Transverse colon (tissue), 4 donors: ENCODE measurements around the gene ETV6. TPM values are rescaled to one million over a fixed set of nuclear protein-coding genes. Genes with fewer than 3 reads are reported as not detected.

ENCODE experiments used
- DNase-seq: peaks from one replicate; pipeline ENCODE4 v3.0.0-alpha.2; 2019
- H3K27ac ChIP-seq, 4 donors: fragments of 200-600 bp; sonication (generic); 2 replicates each; pipeline ENCODE4 v1.5.1; 2016 to 2018; ENCODE audit warnings: inconsistent platforms in 4 of 4
- H3K27me3 ChIP-seq: fragments of 200-600 bp; sonication (generic); 2 replicates; pipeline ENCODE4 v1.5.1; 2017; ENCODE audit warnings: inconsistent platforms
- H3K36me3 ChIP-seq, 4 donors: fragments of 200-600 bp; sonication (generic); 2 replicates each; pipeline ENCODE4 v1.5.1; 2017 to 2019; ENCODE audit warnings: inconsistent platforms in 4 of 4
- H3K4me1 ChIP-seq, 4 donors: fragments of 200-600 bp; sonication (generic); 2 replicates each; pipeline ENCODE4 v1.5.1; 2017 to 2020; ENCODE audit warnings: inconsistent platforms in 4 of 4
- H3K4me3 ChIP-seq, 4 donors: fragments of 200-600 bp; sonication (generic); 1 replicate in 1 of 4; 2 replicates in 3 of 4; pipeline versions ENCODE4 v1.5.1 to v1.6.1; 2017 to 2019; ENCODE audit warnings: inconsistent platforms in 4 of 4
- H3K9me3 ChIP-seq, 2 donors: fragments of 200-600 bp; sonication (generic); 2 replicates each; pipeline ENCODE4 v1.5.1; 2017 to 2019; ENCODE audit warnings: inconsistent platforms in 2 of 2
- CTCF ChIP-seq, 5 experiments: fragments of 200-600 bp in 3 of 5; fragments of 450-650 bp in 2 of 5; sonication (generic) in 3 of 5; IDR thresholded peaks; 1 replicate in 2 of 5; 2 replicates in 3 of 5; pipeline ENCODE4 v1.5.1; 2016 to 2017; ENCODE audit warnings: antibody characterized with exemption in 5 of 5, inconsistent platforms in 3 of 5, mild to moderate bottlenecking in 2 of 5, moderate library complexity in 1 of 5
- EP300 ChIP-seq: sonication (generic); formaldehyde crosslinking; IDR thresholded peaks from one replicate; pipeline ENCODE4 v1.6.1; 2017; ENCODE audit warnings: antibody characterized with exemption, low read depth
- POLR2A ChIP-seq: fragments of 450-650 bp; IDR thresholded peaks from one replicate; pipeline ENCODE4 v1.6.1; 2016; ENCODE audit warnings: antibody characterized with exemption, mild to moderate bottlenecking, moderate library complexity
- POLR2AphosphoS5 ChIP-seq, 3 donors: sonication (generic); formaldehyde crosslinking; IDR thresholded peaks; one replicate each; pipeline ENCODE4 v1.6.1; 2016; ENCODE audit warnings: antibody characterized with exemption in 3 of 3
- WGBS, 2 donors: methylation state at CpG; one replicate each; pipeline ENCODE4 v1.1.5; 2018; ENCODE audit warnings: low coverage in 1 of 2; 5-methylcytosine and 5-hydroxymethylcytosine counted together
- in situ Hi-C, 4 donors: fragments of 200-750 bp; cut with MboI; loops; one replicate each; pipeline versions ENCODE4 v1.15.0 to v1.15.1; 2017; ENCODE audit warnings: low sequenced_read_pairs in 3 of 4, low pct_ligation_motif_present in 1 of 4, low pct_unique_long_range_greater_than_20kb in 1 of 4
- intact Hi-C: fragments of 100-400 bp; cut with DNase I; formaldehyde crosslinking; loops from one replicate; pipeline ENCODE4 v1.15.1; 2023; ENCODE audit warnings: low total_unique reads
- total RNA-seq, 4 donors: library from RNA; depleted of rRNA; stranded (reverse); fragments of >200 nt; gene quantifications; one replicate each; pipeline ENCODE4 v1.1.0, GENCODE V29; 2016

The ETV6 gene
- total RNA-seq, 4 donors from 2014 or later: 19.9 to 47.9 (median 41.0) TPM

DNA sequence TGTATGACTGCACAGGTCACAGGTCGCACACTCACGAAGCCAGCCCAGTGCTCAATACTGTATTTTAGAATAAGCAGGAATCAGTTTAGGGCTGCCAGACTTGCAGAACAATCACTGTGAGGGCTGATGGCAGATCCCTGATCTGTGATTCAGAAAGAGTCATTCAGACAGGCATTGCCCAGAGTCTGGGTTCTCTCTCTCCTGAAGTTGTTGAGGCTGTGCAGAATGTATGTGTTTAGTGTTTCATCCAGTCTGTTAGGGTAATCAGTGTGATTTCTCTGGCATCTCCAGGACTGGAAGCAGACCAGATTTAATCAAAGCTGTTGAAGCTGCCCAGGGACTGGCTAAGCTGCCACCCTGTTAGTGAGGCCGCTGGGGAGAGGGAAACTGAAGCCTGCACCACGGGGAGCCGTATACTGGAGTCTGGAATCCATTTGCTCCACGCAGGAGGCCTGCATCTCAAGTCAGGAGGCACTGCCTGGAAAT is 69.3 kb downstream of the ETV6 start:
- Histone ChIP-seq H3K4me1 (peaks cover 40 to 74% (median 49%) of the 10 kb centered on the region in 4 donors), H3K9me3 (no peaks in the 10 kb centered on the region), H3K27me3 (no peaks in the 10 kb centered on the region), H3K27ac (peak overlapping the region; percentile 51 to 62 (median 61)), H3K4me3 (no peak overlapping the region), H3K36me3 (no peaks in the 10 kb centered on the region)
- intact Hi-C loops: no loop called here
- WGBS, 2 donors: 65% methylated on average over 6 of the region's 6 CpGs; no CpG with 5 or more reads in 1 of the 2 donors
- TF ChIP-seq POLR2AphosphoS5 (IDR thresholded peaks at IDR 0.05) (peak; percentile 66 to 92 (median 73)), POLR2A (no peak), EP300 (no peak), CTCF (IDR thresholded peaks at IDR 0.05) (no peak)
- in situ Hi-C loops: no loop called here
- DNase-seq: no peak

GRCh38 chr12:11719678-11720099 is 70.2 kb downstream of the ETV6 start:
- Histone ChIP-seq H3K27me3 (no peaks in the 10 kb centered on the region), H3K4me1 (peaks cover 49 to 82% (median 58%) of the 10 kb centered on the region in 4 donors), H3K9me3 (no peaks in the 10 kb centered on the region), H3K4me3 (no peak overlapping the region), H3K27ac (peak overlapping the region; percentile 51 to 62 (median 61)), H3K36me3 (no peaks in the 10 kb centered on the region)
- intact Hi-C loops (no loop called here), in situ Hi-C loops (no loop called here)
- peak; percentile 39 for DNase-seq
- TF ChIP-seq CTCF (IDR thresholded peaks at IDR 0.05): no peak
- no peak for TF ChIP-seq EP300
- no peak for TF ChIP-seq POLR2A
- 56% methylated on average over 3 to 10 of the region's 10 CpGs for WGBS, 2 donors

DNA sequence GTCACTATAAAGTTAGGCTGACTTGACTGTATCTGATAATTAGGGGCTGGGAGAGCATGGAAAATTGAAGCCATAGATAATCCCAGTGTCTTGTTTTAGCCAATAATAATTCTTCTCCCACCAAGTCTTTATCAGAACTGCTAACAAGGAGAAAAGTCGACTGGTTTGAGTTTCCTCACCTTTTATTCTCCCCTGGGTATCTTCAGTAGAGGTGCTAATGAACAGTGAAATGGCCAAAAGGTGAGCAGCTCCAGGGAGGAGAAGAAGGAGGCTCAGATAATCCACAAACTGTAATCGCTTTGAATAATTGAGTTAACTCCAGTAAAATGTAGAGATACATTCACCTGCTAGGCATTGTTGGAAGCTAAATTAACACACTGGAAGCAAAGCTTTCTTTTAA is 72.6 kb downstream of the ETV6 start:
- Histone ChIP-seq H3K4me1 (peaks cover 51 to 89% (median 64%) of the 10 kb centered on the region in 4 donors), H3K9me3 (no peaks in the 10 kb centered on the region), H3K4me3 (no peak overlapping the region), H3K27me3 (no peaks in the 10 kb centered on the region), H3K27ac (no peak overlapping the region), H3K36me3 (no peaks in the 10 kb centered on the region)
- WGBS, 2 donors: 52 to 82% methylated on average over 2 of the region's 2 CpGs
- intact Hi-C loops: no loop called here
- in situ Hi-C loops: no loop called here
- TF ChIP-seq CTCF (IDR thresholded peaks at IDR 0.05) (peak in 1 of 5 experiments; percentile 18), POLR2A (no peak), EP300 (no peak)
- DNase-seq: no peak

- WGBS, 2 donors: 60 to 74% methylated on average over 3 to 8 of the region's 8 CpGs
- Histone ChIP-seq H3K4me3 (no peak overlapping the region), H3K27ac (no peak overlapping the region), H3K27me3 (no peaks in the 10 kb centered on the region), H3K4me1 (peaks cover 47 to 89% (median 64%) of the 10 kb centered on the region in 4 donors), H3K36me3 (no peaks in the 10 kb centered on the region), H3K9me3 (no peaks in the 10 kb centered on the region)
- TF ChIP-seq CTCF (IDR thresholded peaks at IDR 0.05): peak in 1 of 5 experiments; percentile 3
- TF ChIP-seq POLR2AphosphoS5 (IDR thresholded peaks at IDR 0.05): no peak
- DNase-seq: no peak
- intact Hi-C loops (no loop called here), in situ Hi-C loops (no loop called here)
Observed at GRCh38 chr12:11722578-11723138, 73.2 kb downstream of the ETV6 start.
